KMS-11 (cell line): ENCODE data around the gene SLC13A3.

Source experiments
- H2AFZ ChIP-seq: fragments of 200-600 bp; sonication (generic); 2 replicates; pipeline ENCODE4 v1.6.1; 2016; ENCODE audit warnings: antibody characterized with exemption, mixed run types, low read depth
- H3K27ac ChIP-seq: fragments of 200-600 bp; sonication (generic); 2 replicates; pipeline ENCODE4 v1.6.1; 2016; ENCODE audit warnings: mild to moderate bottlenecking, mixed run types
- H3K27me3 ChIP-seq: fragments of 200-600 bp; sonication (generic); 2 replicates; pipeline ENCODE4 v1.6.1; 2017; ENCODE audit warnings: mild to moderate bottlenecking, low read depth, mixed run types, moderate library complexity; ENCODE audit not compliant: insufficient read depth
- H3K36me3 ChIP-seq: fragments of 200-600 bp; sonication (generic); 2 replicates; pipeline ENCODE4 v1.6.1; 2017; ENCODE audit warnings: mild to moderate bottlenecking, mixed run types; ENCODE audit not compliant: insufficient read depth
- H3K4me1 ChIP-seq: fragments of 200-600 bp; sonication (generic); 2 replicates; pipeline ENCODE4 v1.6.1; 2016; ENCODE audit warnings: mild to moderate bottlenecking, low read depth, mixed run types; ENCODE audit not compliant: poor library complexity, severe bottlenecking
- H3K4me2 ChIP-seq: fragments of 200-600 bp; sonication (generic); 2 replicates; pipeline ENCODE4 v1.7.0; 2016; ENCODE audit warnings: mild to moderate bottlenecking, mixed run types
- H3K4me3 ChIP-seq: fragments of 200-600 bp; sonication (generic); IDR thresholded peaks from 2 replicates; pipeline ENCODE4 v1.6.1; 2017; ENCODE audit warnings: low read depth, low read length, mixed read lengths; ENCODE audit not compliant: insufficient read depth
- H3K79me2 ChIP-seq: fragments of 200-600 bp; sonication (generic); 2 replicates; pipeline ENCODE4 v1.6.1; 2016; ENCODE audit warnings: low read depth, mixed run types; ENCODE audit not compliant: insufficient read depth
- H3K9ac ChIP-seq: fragments of 200-600 bp; sonication (generic); 2 replicates; pipeline ENCODE4 v1.6.1; 2016; ENCODE audit warnings: mild to moderate bottlenecking, mixed run types
- H4K20me1 ChIP-seq: fragments of 200-600 bp; sonication (generic); 2 replicates; pipeline ENCODE4 v1.6.1; 2016; ENCODE audit warnings: mild to moderate bottlenecking, mixed run types; ENCODE audit not compliant: insufficient read depth
- TF ChIP-seq, protein P1 (sequence below): fragments of 200-600 bp; sonication (generic); conservative IDR thresholded peaks from 2 replicates; pipeline ENCODE4 v1.6.1; 2017; ENCODE audit warnings: low read depth, mild to moderate bottlenecking, antibody characterized with exemption, low read length, moderate library complexity, mixed read lengths

SLC13A3 gene

DNA sequence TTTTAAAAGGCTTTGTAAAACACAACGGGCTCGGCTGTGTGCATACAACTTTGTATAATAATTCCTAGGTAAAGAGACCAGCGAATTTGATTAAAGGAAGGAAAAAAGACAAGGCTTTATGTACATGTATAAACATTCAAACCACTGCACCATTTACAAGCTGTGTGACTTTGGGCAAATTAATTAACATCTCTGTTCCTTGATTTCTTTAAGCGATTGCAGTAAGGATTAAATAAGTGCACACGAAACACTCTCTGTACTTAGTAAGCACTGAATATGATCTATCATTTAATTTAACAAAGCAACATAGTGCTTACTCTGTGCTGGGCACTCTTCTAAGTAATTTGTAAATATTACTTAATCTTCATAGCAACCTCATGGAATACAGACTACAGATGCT lies 81.3 kb downstream of the SLC13A3 start:
- Histone ChIP-seq H3K36me3 (no peaks in the 10 kb centered on the region), H3K4me2 (no peak overlapping the region), H3K4me1 (no peaks in the 10 kb centered on the region), H4K20me1 (no peaks in the 10 kb centered on the region), H3K9ac (no peak overlapping the region), H2AFZ (no peak overlapping the region), H3K27ac (no peak overlapping the region), H3K27me3 (no peaks in the 10 kb centered on the region), H3K79me2 (no peaks in the 10 kb centered on the region), H3K4me3 (no peak overlapping the region)
- TF ChIP-seq, protein P1, sequence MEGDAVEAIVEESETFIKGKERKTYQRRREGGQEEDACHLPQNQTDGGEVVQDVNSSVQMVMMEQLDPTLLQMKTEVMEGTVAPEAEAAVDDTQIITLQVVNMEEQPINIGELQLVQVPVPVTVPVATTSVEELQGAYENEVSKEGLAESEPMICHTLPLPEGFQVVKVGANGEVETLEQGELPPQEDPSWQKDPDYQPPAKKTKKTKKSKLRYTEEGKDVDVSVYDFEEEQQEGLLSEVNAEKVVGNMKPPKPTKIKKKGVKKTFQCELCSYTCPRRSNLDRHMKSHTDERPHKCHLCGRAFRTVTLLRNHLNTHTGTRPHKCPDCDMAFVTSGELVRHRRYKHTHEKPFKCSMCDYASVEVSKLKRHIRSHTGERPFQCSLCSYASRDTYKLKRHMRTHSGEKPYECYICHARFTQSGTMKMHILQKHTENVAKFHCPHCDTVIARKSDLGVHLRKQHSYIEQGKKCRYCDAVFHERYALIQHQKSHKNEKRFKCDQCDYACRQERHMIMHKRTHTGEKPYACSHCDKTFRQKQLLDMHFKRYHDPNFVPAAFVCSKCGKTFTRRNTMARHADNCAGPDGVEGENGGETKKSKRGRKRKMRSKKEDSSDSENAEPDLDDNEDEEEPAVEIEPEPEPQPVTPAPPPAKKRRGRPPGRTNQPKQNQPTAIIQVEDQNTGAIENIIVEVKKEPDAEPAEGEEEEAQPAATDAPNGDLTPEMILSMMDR = no peak

DNA sequence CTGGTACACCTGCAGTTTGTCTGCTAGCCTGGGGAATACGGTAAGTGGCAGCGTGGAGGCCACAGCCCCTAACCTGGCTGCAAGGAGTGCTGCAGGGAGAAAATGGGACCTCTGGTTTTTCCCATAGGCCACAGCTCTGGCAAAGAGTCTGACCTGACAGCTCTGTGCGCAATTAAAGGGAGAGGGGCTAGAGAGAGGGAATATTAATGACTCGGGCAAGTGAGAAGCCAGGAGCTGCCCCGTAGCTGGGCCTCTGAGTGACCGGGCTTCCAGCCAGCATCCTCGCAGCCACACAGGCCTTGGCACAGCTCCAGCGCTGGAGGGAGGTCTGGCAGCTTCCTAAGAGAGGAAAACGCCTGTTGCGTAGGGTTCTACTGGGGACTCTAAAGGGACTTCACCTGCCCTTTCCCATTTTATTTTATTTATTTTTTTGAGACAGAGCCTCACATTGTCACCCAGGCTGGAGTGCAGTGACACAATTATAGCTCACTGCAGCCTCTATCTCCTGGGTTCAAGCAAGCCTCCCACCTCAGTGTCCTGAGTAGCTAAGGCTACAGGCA lies 82.6 kb downstream of the SLC13A3 start:
- H3K36me3 ChIP-seq = no peaks in the 10 kb centered on the region
- no peaks in the 10 kb centered on the region for H4K20me1 ChIP-seq
- H3K79me2 ChIP-seq = no peaks in the 10 kb centered on the region
- H3K4me1 ChIP-seq = no peaks in the 10 kb centered on the region
- H3K27me3 ChIP-seq = no peaks in the 10 kb centered on the region
- no peak overlapping the region for H3K4me2 ChIP-seq
- H3K9ac ChIP-seq = no peak overlapping the region
- TF ChIP-seq, protein P1 = no peak
- no peak overlapping the region for H3K27ac ChIP-seq
- no peak overlapping the region for H2AFZ ChIP-seq
- no peak overlapping the region for H3K4me3 ChIP-seq

DNA sequence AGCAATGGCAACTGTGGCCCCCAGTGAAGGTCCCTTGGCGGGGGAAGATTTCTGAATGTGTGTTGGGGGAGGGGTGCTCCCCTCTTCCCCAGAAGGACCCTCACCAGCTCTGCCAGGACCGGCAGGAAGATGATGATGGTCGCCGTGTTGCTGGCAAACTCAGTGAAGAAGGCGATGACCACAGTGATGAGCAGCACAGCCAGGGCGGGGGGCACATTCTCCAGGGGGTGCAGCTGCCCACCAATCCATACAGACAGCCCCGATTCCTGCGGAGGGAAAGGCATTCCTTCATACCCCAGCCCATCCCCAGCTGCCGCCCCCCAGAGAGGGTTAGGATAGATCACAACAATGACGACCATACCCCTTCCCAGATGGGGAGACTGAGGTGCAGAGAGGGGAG lies 85.1 kb downstream of the SLC13A3 start:
- H3K36me3 ChIP-seq = no peaks in the 10 kb centered on the region
- TF ChIP-seq, protein P1 = no peak
- no peaks in the 10 kb centered on the region for H4K20me1 ChIP-seq
- no peak overlapping the region for H3K4me3 ChIP-seq
- no peak overlapping the region for H3K4me2 ChIP-seq
- H3K27me3 ChIP-seq = no peaks in the 10 kb centered on the region
- no peak overlapping the region for H3K27ac ChIP-seq
- no peak overlapping the region for H3K9ac ChIP-seq
- H3K4me1 ChIP-seq = no peaks in the 10 kb centered on the region
- no peaks in the 10 kb centered on the region for H3K79me2 ChIP-seq
- no peak overlapping the region for H2AFZ ChIP-seq

DNA sequence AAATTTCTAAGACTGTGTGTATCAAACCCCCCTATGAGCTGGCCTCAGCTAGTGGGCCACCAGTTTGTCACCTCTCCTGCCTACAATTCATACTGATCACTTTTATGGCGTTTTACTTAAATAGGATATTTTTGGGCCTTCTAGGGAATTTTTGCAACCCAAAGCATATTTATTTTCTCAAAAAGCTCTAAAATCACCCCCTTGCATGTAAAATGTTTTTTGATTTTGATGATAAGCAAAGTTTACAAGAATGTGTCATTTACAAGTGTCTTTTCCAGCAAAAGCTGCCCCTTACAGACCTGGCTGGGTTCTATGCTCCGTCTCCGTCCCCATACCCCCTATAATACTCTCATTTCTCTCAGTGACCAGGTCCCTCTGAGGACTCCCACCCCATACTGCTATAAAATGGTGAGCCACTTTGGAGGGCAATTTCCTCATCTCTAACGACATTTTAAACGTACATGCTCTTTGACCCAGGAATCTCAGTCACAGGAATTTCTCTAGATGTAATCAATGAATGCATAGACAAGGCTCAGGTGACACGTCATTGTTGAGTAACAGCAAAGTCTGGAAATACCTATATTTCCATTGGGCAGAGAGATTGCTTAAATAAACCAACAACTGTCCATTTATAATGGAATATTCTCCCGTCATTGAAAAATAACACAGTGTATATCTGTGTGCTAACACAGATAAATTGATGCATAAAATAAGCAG lies 86.9 kb downstream of the SLC13A3 start:
- H3K79me2 ChIP-seq = no peaks in the 10 kb centered on the region
- no peak overlapping the region for H3K9ac ChIP-seq
- H3K27ac ChIP-seq = no peak overlapping the region
- H2AFZ ChIP-seq = no peak overlapping the region
- H4K20me1 ChIP-seq = no peaks in the 10 kb centered on the region
- H3K4me1 ChIP-seq = no peaks in the 10 kb centered on the region
- no peaks in the 10 kb centered on the region for H3K27me3 ChIP-seq
- H3K4me3 ChIP-seq = no peak overlapping the region
- TF ChIP-seq, protein P1 = no peak
- H3K36me3 ChIP-seq = no peaks in the 10 kb centered on the region
- H3K4me2 ChIP-seq = no peak overlapping the region
